OCI-LY7 (cell line): ENCODE data around the gene MON1A.

ENCODE experiments used
- CTCF ChIP-seq: fragments of 200-600 bp; sonication (generic); conservative IDR thresholded peaks from 2 replicates; pipeline ENCODE4 v1.5.1; 2014; ENCODE audit warnings: mild to moderate bottlenecking, antibody characterized with exemption, low read length, moderate library complexity, mixed read lengths
- EZH2phosphoT487 ChIP-seq: fragments of 200-600 bp; sonication (generic); IDR thresholded peaks from 2 replicates; pipeline ENCODE4 v1.6.1; 2018; ENCODE audit warnings: low read depth, borderline replicate concordance, mild to moderate bottlenecking, mixed run types, antibody characterized with exemption, low read length, moderate library complexity, mixed read lengths

DNA sequence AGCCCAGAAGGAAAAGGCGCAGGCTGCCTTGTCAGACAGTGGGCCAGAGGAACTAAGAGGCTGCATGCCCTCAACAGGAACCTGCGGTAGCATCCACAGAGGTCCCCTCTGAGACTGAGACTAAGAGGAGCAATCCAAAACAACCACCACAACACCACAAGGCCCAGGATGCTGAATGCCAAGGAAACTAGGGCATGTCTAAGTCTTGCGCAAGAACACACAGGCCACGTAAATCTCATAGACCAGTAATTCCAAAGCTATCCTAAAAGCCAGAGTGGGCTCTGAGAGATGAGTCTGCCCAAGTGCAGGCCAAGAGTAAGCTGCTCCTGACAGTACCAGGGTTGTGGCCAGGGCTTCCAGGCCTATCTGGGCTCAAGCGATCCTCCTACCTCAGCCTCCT is 12.9 kb downstream of the MON1A start:
- no peak for TF ChIP-seq CTCF
- TF ChIP-seq EZH2phosphoT487: no peak
